Activated naive CD4-positive, alpha-beta T cell treated with anti-CD3 and anti-CD28 coated beads, Interleukin-2, amount 50 U/mL, for 16 hours (primary cell): ENCODE measurements around the gene LPCAT2.

Source experiments
- DNase-seq: peaks from one replicate; pipeline ENCODE4 v3.0.0-alpha.2; 2020

LPCAT2 gene

DNA sequence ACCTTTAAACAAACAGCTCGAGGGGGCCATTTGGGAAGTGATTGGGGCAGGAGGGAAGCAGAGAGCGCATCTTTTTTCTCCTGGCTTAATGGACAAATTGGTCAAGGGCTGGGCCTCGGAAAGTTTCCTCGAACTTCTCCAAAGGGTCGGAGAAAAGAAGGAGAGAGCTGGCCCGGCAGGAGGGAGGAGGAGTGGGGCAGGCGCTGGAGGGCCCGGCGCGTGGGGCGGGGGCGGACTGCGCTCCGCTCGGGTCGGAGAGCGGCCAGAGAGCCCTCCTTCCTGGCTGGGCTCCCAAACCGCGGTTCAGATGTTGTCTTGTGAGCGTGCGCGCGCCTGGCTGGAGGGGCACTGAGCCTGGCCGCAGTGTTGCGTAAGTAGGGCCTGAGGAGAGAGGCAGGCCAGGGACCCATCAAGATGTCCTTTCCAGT is 28.6 kb upstream of the LPCAT2 start:
- no peak for DNase-seq

GRCh38 chr16:55481023-55481422 is 27.8 kb upstream of the LPCAT2 start:
- no peak for DNase-seq

GRCh38 chr16:55482056-55482455 is 26.8 kb upstream of the LPCAT2 start:
- DNase-seq, result no peak

DNA sequence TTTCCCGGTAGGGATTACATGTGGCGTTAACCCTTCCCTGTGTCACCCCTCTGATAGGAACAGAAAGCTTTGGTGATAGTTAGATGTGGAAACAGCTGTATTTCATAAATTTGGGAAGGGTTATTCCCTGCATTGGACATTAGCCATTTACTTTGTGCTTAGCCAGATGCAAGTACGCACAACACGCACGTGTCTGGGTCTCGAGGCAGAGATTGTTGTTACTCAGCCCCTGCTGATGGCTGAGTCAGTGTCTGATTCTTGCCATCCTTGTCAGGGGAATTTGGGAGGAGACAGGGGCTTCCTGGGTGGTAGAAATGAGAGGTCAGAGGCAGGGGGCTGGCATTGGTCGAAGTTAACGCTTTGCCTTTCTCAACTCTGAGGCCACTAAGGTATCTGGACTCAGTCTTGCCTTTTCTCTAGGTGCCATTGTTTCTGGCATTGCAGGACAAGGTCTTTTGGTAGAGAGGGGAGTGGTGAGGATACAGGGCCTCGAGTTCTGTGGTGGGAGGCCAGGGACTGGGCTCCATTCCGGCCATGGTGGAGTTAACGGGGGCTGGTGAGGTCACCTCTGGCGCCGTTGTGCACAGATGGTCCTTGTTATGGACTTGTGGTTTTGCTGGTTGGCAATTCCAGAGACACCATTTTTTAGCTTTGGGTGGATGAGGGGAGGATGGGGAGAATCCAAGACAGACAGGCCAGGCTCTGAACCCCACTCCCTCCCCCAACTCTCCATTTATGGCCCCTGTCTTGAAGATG is 21.6 kb upstream of the LPCAT2 start:
- DNase-seq, result no peak

DNA sequence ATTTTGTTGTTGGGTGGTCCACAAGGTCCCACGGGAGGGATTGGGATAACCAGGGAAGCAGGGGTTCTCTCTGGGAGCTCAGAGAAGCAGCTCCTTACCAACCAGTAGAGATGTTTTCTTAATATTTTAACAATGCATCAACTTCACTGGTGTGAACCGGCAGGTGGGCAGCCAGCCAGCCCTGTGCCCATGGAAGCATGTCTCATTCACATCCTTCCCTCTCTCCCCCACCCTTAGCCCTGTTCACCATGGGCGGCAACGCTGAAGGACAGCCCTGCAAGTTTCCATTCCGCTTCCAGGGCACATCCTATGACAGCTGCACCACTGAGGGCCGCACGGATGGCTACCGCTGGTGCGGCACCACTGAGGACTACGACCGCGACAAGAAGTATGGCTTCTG is 20.6 kb upstream of the LPCAT2 start:
- no peak for DNase-seq

GRCh38 chr16:55489119-55489955 is 19.5 kb upstream of the LPCAT2 start:
- DNase-seq, result no peak

GRCh38 chr16:55489956-55490265 is 19.0 kb upstream of the LPCAT2 start:
- DNase-seq, result no peak

GRCh38 chr16:55490301-55490700 is 18.6 kb upstream of the LPCAT2 start:
- no peak for DNase-seq

DNA sequence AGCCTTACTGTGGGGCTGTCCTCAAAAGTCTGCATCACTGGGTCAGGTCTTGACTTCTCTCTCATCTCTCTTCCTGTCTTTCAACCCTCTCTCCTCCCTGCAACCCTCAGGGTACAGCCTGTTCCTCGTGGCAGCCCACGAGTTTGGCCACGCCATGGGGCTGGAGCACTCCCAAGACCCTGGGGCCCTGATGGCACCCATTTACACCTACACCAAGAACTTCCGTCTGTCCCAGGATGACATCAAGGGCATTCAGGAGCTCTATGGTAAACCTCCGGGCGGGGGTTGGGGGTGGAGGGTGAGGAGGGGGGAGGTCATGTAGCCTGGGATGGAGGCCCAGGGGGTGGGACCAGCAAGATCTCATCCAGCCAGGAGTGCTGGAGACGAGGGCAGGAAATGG is 17.2 kb upstream of the LPCAT2 start:
- no peak for DNase-seq

DNA sequence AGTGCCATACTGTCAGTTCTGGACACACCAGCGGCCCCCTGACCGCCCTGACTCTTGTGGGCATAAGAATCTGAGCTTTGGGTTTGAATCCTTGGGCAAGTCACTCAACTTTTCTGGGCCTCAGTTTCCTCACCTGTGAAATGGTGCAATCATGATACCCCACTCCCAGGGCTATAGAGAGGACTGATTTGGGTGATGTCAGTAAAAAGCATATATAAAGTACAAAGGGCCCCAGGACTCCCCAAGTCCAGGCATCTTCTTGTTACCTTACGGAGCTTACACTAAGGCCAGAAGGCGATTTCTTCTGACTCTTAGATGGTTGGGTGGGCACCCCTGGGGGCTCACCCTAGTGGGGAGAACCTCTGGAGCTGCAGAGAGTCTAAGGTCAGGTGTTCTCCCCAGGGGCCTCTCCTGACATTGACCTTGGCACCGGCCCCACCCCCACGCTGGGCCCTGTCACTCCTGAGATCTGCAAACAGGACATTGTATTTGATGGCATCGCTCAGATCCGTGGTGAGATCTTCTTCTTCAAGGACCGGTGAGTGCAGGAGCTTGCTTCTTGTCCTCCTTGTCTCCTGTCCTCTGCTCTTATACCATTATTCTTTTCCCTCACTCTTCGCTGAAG is 16.0 kb upstream of the LPCAT2 start:
- no peak for DNase-seq

DNA sequence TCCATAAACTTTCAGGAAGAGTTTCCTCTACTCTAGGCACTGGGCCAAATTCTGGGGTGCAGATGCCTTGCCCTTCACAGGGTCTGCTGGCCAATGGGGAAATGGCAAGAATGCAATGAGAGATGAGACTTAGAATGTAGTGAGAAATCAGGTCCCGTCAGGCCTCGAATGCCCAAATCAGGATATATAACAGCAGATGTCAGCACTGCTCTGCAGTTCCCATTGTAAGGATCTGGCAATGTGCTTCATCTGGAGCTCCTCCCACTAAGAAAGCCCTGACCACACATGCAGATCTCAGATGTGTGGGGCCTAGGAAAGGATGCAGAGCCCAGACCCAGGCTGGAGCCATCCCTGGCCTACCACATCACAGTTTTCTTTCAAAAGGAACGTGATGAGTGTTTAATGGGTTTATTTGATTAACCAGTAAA is 13.9 kb upstream of the LPCAT2 start:
- DNase-seq, result no peak

DNA sequence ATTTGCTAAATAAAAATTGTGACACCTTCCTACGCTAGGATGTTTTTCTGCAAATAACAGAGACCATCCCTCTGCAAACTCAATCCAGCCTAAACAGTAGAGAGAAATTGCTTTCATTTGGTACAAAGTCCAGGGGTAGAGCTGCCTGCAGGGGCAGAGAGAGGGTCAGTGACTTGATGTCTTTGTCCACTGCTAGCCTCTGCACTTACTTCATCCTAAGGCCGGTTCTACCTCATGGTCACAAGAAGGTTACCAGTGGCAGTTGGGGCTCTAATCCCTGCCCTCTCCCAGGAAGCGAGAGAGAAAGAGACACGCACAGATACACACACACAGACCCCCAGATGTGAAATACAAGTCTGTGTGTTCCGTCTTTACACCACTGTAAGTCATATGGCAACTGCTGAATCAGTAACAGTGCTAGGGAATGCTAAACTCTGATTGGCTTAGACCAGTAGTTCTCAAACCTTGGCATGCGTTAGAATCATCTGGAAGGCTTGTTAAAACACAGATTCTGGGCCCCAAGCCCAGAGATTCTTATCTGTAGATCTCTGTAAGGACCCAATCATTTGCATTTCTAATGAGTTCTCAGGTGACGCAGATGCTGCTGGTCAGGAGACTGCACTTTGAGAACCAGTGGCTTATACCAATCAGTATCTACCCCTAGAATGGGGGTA is 13.1 kb upstream of the LPCAT2 start:
- DNase-seq, result no peak

DNA sequence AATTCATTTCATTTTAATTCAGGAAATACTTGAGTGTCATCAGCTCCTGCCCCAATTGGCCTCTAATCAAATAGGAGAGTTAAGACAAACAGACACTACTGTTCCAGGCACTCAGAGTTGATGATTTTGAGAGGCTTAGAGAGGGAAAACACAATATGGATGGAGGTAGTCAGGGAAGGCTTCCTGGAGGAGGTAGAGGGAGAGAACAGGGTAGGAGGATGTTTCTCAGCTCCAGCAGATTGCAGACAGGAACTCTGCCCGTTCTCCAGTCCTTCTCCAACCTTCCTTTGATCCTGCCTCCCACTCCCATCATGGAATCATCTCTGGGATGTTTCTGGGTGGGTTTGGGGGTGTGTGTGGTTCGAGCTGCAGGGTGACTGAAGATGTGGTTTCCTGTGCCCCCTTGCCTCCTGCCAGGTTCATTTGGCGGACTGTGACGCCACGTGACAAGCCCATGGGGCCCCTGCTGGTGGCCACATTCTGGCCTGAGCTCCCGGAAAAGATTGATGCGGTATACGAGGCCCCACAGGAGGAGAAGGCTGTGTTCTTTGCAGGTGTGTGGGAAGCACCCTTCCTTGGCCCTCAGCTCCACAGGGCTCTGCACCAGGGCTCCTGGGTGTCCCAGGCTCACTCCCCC is 12.2 kb upstream of the LPCAT2 start:
- no peak for DNase-seq

GRCh38 chr16:55497558-55497957 is 11.3 kb upstream of the LPCAT2 start:
- no peak for DNase-seq

DNA sequence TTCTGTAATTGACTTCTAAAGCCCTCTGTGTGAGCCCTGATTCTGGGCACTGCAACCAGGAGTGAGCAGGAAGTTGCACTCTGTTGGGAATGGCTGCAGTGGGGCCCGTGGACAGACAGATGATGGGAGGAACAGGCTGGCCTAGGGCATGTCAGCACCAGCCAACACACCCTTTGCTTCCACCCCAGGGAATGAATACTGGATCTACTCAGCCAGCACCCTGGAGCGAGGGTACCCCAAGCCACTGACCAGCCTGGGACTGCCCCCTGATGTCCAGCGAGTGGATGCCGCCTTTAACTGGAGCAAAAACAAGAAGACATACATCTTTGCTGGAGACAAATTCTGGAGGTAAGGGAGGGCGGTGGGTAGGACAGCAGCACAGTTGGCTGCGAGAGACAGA is 10.8 kb upstream of the LPCAT2 start:
- DNase-seq, result no peak

GRCh38 chr16:55499281-55499680 is 9.6 kb upstream of the LPCAT2 start:
- DNase-seq, result no peak

DNA sequence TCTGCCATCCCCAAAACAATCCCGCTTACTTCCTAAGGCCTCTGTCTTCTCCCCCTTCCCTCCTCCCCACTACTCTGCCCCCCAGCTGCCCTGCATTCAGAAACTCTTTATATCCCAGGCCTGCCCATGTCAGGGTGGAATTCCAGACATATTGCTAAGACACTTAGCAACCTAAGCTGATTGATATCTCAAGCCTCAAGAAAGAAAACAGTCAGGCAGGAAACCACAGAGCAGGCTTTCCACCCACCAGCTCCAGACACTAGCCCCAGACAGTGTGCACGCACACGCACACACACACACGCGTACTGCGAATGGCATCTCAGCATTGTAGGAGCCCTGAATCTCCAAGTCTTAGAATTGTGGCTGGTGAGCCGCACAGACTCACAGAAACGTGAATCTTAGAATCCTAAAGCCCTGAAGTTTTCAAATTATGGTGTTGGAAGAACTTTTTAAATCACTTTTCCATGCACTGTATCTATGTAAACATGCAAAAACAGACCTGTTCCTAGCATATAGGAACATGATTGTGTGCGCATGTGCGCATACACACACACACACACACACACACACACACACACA is 8.8 kb upstream of the LPCAT2 start:
- no peak for DNase-seq

DNA sequence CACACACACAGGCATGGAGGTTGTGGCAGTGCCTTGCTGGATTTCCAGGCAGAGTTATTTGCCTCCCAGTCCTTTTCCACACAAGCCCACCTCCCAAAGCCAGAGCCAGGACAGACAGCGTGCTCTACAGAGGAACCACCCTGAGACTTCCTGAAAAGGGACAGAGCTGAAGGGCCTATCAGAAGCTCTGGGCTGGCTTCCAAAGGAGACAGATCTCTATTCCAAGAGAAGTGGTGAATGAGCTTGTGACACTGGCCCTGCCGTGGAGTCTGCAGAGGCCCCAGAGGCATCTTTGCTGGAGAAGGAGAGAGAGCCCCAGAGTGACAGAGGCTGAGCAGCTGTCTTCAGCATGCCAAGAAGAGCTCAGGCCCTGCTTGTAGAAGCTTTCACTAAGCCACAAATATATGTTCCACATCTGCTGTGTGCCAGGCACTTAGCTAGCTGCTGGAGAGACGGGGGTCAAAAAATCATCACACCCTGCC is 8.3 kb upstream of the LPCAT2 start:
- no peak for DNase-seq

DNA sequence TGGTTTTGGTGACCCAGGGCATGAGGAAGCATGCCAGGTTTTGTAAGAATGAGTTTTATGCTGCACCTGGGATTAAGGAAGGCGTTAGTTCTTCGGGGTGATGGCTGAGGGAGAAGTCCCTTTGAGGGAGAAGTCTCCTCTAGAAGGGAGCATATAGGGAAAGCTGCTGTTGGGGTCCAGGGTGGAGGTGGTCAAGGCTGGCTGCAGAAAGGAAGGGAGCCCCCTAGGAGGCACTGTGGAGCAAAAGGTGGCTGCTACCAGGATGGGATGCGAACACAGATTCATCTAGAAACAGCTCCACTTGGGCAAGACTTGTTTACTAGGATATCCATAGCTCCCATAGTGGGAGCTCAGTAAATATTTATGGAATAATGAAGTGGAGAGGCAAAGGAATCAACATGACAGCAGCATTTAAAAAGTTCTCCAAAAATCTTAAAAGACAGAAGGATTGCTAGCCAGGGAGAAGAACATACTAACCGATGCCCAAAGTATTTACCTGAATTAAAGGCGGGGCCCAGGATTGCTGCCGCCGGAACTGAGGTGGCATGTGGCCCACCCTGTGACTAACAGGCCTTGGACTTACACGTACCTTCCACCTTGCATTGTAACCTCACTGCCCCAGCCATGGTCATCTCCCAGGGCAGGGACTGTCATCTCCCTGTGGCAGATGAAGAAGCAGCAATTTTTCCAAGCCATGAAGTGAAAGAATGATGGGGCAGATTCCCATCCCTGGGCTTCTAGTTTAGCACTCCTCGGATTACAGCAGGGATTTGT is 7.1 kb upstream of the LPCAT2 start:
- DNase-seq, result no peak

DNA sequence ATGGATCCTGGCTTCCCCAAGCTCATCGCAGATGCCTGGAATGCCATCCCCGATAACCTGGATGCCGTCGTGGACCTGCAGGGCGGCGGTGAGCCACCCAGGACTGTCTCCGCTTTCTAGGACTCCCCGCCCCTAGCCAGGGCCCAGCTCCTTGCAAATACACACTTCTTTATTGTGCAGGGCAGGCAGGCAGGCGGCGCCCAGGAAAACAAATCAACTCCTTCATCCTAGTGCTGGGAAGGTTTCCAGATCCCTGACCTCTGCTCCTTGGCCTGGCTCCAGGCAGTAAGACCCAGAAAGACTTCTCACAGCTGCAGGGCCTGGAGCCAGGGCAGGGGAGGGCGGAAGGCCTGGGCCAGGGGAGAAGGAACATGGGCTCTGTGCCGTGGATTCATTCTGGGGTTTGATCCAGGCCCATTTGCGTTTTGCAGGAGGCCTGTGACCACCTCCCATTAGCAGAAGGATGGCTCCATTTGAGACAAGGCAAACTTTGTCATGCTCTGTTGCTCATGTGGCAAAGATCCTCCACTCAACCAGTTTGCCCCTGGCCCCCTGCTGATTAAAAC is 6.0 kb upstream of the LPCAT2 start:
- no peak for DNase-seq
